RCC 7860 (cell line): ENCODE data around the gene HADHB.
"Not testable (repeated sequence)": the region's sequence is repeated elsewhere in the genome, so short reads cannot be mapped to it uniquely, and the experiment has no call there.

ENCODE experiments used
- DNase-seq: peaks from one replicate; pipeline ENCODE4 v3.0.0-alpha.2; 2015; ENCODE audit warnings: low spot score
- FAIRE-seq: peaks from 2 replicates; lab custom pipeline; 2012; peaks lifted over from hg19 to GRCh38; lab: Jason Lieb, UNC

Gene HADHB

DNA sequence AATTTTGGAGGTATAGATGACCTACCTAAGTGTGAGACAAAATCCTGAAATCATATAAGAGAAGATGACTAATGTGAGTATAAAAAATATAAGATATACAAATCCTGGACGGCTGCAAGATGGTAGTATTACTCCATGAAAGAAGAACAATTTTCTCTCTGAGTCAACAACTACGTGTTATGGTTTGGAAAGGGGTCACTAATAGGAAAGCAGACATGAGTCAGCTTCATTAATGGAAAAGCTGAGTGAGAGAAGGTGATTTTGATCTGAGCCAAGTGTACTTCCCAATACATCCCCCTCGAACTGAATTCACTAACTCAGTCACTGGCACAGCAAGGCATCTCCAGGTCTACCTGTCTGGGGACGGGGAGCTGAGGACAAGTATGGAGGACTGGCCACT is 81.1 kb downstream of the HADHB start:
- no peak for FAIRE-seq

DNA sequence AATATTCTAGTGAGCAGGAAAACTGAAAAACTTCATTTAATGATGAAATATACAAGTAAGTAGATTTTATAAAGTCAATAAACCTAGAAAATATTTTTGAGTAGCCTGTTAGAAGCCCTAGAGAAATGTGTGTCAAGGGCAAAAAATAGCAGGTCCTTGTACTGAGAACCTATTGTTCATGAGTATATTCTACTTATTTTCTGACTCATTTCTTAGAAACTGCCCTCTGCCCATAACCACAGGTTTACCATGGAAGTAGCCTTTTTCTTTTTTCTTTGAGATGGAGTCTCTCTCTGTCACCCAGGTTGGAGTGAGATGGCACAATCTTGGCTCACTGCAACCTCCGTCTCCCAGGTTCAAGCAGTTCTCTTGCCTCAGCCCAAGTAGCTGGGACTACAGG is 81.8 kb downstream of the HADHB start:
- DNase-seq (no peak), FAIRE-seq (no peak)

More for the DNA sequence above, 81.1 kb downstream of the HADHB start:
- DNase-seq, result no peak

DNA sequence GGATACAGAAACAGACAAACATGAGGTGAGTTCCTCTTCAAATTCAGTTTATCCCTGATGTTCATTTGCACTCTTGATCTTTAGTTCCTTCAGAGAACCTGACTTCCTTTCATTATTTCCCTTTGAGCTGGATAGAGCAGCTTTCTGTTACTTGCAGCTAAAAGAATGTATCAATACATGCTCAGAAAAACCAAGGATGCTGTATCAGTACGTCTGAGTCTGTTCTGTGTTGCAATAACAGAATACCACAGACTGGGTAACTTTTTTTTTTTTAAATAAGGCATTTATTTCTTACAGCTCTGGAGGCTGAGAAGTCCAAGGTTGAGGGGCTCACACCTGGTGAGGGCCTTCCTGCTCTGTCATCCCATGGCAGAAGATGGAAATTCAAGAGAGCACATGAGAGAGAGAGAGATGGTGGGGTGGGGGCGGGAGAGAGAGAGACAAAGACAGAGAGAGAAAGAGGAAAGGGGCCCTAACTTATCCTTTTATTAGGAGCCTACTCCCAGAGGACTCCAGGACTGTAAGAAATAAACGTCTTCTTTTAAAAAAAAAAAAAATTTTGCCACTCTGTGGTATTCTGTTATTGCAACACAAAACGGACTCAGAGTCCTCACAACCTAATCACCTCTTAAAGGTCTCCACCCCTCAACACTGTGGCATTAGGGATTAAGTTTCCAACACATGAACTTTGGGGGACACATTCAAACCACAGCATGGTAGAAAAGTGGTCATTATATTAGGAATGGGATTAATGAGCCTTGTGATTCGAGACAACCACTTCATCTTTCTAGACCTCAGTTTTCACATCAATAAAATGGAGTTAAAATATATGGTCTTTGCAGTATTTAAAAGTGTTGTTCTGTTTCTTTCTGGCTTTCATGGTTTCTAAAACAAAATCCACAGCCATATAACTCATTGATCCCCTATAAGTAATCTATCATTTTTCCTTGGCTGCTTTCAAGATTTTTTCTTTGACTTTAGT is 82.8 kb downstream of the HADHB start:
- FAIRE-seq, result no peak
- DNase-seq, result no peak

DNA sequence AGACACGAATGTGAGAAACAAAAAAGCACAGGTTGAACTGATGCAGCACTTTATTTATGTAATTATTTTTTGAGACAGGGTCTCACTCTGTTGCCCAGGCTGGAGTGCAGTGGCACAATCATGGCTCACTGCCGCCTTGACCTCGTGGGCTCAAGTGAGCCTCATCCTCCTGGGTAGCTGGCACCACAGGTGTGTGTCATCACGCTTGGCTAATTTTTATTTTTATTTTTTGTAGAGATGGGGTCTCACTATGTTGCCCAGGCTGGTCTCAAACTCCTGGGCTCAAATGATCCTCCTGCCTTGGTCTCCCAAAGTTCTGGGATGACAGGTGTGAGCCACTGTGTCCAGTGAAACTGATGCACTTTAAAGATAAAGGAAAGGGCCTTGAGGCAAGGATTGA is 84.3 kb downstream of the HADHB start:
- not testable (repeated sequence) for DNase-seq, FAIRE-seq

DNA sequence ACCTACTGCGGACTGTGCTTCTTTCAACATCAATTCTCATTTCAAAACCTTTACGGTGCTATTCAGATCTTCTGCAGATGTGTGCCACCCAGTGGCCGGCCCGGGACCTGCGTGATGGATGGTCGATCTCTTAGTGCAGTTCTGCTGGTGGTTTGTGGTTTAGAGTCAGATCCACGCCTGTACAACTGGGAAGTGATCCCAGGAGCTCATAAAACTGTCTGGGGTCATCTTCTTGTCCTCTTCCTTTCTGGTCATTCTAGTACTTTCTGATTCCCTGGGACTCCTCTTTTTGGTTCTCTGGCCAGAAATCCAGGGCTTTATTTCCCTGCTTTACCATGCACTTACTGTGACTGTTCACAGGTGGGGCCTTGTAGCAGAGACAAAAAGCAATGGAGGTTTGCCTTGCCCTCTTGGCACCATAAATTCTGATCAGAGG is 85.4 kb downstream of the HADHB start:
- DNase-seq (peak; percentile 67), FAIRE-seq (peak; percentile 89)

DNA sequence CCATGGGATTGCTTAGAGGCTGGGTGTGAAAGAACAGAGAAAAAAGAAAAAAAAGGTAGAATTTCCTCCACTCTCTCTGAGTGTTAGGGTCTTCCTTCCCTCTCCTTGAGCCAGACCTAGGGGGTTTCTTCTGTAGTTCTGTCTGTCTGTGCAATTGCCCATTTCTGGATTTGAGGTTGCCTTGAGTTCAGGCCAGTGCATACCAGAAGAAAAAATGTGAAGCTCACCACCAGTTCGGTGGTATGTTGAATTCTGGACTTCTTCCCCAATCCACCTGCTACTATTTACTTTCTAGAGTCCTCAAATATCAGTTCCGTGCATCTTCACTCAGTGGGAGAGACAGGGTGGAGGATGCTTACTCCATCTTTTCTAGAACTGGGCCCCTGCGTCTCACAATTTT is 85.9 kb downstream of the HADHB start:
- no peak for FAIRE-seq
- no peak for DNase-seq

DNA sequence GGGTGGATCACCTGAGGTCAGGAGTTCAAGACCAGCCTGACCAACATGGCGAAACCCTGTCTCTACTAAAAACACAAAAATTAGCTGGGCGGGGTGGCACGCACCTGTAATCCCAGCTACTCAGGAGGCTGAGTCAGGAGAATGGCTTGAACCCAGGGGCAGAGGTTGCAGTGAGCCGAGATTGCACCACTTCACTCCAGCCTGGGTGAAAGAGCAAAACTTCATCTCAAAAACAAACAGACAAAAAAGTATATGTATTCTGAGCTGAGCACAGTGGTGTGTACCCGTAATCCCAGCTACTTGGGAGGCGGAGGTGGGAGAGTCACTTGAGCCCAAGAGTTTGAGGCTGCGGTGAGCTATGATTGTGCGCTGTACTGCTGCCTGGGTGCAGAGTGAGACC is 86.6 kb downstream of the HADHB start:
- not testable (repeated sequence) for DNase-seq, FAIRE-seq

DNA sequence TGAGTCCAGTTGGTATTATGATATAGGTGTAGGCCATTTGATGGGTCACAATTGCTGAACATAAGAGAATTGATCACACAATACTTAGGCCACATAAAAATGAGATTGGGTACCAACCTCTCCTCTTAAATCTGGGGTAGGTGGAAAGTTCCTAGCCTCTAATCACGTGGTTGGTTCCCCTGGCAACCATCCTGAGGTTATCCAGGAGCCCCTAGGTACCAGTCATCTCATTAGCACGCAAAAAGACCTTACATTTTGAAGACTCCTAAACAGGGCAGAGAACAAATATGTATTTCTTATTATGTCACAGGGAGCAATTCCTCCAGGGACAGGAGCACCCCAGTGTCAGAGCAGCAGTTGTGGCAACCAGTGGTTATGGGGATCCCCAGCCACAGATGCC is 88.6 kb downstream of the HADHB start:
- peak; percentile 43 for DNase-seq
- no peak for FAIRE-seq

DNA sequence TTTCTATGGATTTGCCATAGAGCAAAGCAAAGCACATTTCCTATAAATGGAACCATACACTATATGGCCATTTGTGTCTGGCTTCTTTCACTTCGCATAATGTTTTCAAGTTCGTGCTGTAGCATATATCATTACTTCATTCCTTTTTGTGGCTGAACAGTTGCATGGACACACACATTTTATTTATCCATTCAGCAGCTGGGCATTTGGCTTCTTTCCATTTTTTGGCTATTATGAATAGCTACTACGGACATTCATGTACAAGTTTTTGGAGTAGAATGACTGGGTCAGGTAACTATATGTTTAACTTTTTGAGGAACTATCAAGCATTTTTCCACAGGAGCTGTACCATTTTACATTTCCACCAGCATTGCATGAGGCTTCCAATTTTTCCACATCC is 90.5 kb downstream of the HADHB start:
- FAIRE-seq, result no peak
- DNase-seq, result no peak

DNA sequence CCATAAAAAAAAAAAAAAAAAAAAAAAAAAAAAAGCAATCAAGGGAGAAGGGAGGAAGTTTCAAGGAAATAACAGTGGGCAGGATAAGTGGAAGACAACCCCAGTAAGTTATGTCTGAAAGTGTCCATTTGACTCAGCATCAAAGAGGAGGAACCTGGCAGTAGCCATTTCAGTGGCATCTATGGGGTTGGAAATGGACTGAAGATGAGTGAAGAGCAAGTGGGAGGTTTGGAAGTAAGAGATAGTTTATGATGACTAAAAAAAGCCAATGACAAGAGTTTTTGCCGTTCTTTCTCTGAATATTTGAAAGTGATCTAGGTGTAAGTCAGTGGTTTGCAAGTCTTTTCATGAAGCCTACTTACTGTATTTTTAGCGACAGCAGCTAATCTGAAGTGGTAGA is 92.0 kb downstream of the HADHB start:
- DNase-seq (no peak), FAIRE-seq (no peak)

DNA sequence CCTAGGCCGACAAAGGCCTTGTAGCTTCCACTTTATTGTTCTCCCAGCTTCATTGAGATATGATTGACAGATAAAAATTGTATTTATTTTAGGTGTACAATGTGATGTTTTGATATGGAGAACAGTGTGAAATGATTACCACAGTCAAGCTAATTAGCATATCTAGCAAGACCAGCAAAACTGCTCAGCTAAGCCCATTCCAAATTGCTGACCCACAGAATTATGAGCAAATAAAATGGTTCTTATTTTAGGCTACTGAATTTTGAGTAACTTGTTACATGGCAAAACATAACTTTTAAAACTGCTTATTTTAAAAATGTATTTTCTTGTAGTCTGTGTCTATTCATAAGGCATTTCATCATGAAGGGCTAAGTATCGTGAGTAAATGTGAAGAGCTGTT is 92.6 kb downstream of the HADHB start:
- no peak for FAIRE-seq
- no peak for DNase-seq
